NB4 (cell line): ENCODE results near the gene UVRAG.

Experiments used
- POLR2A ChIP-seq: IDR thresholded peaks from 2 replicates; pipeline ENCODE4 v1.6.1; 2011; ENCODE audit warnings: mild to moderate bottlenecking; ENCODE audit not compliant: insufficient read length; ENCODE audit errors: extremely low read depth
- TF ChIP-seq, protein P1 (sequence below): IDR thresholded peaks from one replicate; pipeline ENCODE4 v1.5.1; 2012; ENCODE audit warnings: low read depth, low read length
- TF ChIP-seq, protein P2 (sequence below): IDR thresholded peaks from 2 replicates; pipeline ENCODE4 v1.6.1; 2011; ENCODE audit warnings: low read depth, low read length

DNA sequence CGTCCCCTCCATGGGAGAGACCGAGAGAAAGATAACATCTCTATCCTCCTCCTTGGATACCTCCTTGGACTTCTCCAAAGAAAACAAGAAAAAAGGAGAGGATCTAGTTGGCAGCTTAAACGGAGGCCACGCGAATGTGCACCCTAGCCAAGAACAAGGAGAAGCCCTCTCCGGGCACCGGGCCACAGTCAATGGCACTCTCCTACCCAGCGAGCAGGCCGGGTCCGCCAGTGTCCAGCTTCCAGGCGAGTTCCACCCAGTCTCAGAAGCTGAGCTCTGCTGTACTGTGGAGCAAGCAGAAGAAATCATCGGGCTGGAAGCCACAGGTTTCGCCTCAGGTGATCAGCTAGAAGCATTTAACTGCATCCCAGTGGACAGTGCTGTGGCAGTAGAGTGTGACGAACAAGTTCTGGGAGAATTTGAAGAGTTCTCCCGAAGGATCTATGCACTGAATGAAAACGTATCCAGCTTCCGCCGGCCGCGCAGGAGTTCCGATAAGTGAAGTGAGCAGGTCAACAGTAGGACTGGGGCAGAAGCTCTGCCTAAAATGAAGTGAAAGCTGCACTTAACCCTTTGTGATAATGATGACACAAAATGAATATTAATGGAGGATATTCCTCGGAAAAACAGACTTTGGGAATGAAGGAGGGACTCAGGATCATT lies 326.0 kb downstream of the UVRAG start:
- TF ChIP-seq, protein P1, sequence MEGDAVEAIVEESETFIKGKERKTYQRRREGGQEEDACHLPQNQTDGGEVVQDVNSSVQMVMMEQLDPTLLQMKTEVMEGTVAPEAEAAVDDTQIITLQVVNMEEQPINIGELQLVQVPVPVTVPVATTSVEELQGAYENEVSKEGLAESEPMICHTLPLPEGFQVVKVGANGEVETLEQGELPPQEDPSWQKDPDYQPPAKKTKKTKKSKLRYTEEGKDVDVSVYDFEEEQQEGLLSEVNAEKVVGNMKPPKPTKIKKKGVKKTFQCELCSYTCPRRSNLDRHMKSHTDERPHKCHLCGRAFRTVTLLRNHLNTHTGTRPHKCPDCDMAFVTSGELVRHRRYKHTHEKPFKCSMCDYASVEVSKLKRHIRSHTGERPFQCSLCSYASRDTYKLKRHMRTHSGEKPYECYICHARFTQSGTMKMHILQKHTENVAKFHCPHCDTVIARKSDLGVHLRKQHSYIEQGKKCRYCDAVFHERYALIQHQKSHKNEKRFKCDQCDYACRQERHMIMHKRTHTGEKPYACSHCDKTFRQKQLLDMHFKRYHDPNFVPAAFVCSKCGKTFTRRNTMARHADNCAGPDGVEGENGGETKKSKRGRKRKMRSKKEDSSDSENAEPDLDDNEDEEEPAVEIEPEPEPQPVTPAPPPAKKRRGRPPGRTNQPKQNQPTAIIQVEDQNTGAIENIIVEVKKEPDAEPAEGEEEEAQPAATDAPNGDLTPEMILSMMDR = no peak
- TF ChIP-seq POLR2A = no peak
- TF ChIP-seq, protein P2, sequence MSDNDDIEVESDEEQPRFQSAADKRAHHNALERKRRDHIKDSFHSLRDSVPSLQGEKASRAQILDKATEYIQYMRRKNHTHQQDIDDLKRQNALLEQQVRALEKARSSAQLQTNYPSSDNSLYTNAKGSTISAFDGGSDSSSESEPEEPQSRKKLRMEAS = no peak
